Activated CD4-positive, alpha-beta T cell treated with anti-CD3 and anti-CD28 coated beads for 48 hours (primary cell): Measurements from ENCODE around the gene MRPL27.

ENCODE experiments used
- DNase-seq: peaks from one replicate; pipeline ENCODE4 v3.0.0-alpha.2; 2020

Gene MRPL27

DNA sequence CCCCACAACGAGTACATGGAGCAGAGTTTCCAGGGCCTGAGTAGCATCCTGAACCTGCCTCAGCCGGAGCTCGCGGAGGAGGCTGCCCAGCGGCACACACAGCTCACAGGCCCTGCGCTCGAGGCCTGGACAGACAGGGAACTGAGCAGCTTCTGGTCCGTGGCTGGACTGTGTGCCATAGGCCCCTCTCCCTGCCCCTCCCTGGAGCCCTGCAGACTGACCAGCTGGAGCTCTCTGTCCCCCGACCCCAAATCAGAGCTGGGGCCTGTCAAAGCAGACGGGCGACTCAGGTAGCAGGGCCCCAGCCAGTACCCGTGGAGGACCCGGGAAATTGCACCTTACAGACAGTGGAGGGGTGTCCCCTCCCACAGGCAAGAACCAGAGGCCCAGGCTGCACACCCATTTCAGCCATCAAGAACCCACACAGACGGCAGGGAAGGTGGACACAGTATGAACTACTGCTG is 13.0 kb downstream of the MRPL27 start:
- no peak for DNase-seq

DNA sequence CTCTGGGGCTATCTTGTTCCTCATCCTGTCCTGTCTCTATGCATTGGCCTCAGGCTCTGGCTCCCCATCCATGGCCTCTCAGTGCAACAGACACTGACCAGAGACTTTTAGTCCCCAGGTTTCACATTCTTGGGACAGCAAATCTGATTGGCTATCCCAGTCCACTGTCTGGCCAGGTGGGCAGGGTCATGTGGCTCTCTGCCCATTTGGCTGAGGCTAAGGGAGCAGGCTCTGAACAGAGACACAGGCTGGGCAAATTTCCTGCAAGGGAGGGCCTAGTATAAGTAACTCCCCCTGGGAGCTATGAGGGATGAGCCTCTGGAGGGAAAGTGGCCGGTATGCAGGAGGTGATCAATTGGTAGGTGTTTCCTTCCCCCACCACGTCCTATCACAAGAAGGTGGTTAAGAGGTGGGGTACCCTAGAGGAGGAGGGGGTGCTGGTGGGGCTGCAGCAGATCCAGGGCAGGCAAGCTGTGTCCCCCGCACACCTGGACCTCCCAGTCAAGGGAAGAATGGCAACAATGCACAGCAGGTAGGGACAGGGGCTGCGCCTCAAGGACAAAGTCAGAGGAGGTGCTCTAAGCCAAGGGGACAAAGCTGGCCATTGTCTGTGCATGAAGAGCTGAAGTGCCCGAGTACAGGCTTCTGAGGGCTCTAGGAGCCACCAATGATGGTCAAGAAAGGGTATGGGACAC is 13.8 kb downstream of the MRPL27 start:
- DNase-seq: no peak

- DNase-seq: no peak
These were observed 14.8 kb downstream of the MRPL27 start for GRCh38 chr17:50358177-50358576.

DNA sequence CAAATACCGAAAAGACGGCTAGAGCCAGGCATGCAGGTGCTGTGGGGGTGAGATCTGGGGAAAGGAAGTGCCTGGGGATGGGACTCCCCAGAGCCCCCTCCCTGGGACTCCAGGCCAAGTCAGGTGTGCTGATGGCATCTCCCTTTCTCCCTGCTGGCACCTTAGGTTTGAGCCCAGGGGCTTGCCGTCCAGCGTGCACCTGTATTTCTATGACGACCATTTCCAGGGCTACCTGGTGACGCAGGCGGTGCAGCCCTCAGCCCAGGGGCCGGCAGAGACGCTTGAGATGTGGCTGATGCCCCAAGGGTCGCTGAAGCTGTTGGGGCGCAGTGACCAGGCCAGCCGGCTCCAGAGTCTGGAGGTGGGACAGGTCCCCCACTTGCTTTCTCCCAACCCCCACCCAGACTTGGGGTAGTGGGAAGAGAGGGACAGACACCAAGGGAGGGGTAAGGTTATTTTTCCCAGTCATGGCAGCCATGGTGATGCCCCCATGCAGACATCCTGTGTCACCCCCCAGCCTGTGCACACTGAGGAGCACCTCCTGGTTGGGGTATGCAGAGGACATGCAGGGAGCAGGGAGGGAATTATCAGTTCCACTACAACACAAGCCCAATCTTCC is 16.0 kb downstream of the MRPL27 start:
- DNase-seq: no peak

- no peak for DNase-seq
These were observed 16.6 kb downstream of the MRPL27 start for GRCh38 chr17:50356418-50356817.

DNA sequence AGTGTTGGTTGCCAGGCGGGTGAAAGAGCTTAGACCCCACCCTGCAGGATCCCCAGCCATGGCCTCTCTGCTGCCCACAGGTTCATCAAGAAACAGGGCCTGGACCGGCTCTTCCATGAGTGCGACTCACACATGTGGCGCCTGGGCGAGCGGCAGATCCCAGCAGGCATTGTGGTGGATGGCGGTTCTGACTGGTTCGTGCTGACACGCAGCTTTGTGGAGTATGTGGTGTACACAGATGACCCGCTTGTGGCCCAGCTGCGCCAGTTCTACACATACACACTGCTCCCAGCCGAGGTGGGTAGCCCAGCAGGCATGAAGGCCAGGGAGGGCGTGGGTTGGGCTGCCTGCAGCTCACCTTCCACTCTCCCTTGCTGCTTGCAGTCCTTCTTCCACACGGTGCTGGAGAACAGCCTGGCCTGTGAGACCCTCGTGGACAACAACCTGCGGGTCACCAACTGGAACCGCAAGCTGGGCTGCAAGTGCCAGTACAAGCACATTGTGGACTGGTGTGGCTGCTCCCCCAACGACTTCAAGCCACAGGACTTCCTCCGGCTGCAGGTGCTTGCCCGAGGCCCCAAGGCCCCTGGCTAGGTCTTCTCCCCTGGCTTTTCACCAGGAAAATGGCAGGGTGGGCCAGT is 17.2 kb downstream of the MRPL27 start:
- no peak for DNase-seq

DNA sequence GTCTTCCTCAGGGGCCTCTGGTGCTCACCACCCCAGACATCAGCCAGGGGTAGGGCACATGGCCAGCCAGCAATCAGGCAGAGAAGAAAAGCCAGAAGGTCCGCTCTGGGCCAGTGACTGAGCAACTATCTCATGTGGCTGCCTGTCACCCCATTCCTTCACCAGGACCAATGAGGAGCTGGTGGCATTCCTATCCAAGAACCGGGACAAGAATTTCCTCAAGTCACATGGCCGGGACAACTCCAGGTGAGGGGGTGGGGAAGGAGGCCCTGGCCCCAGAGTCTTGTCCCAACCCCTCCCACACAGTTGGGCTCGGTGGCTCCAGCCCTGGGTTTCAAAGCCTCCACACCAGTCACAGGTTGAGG is 17.7 kb downstream of the MRPL27 start:
- DNase-seq: no peak

DNA sequence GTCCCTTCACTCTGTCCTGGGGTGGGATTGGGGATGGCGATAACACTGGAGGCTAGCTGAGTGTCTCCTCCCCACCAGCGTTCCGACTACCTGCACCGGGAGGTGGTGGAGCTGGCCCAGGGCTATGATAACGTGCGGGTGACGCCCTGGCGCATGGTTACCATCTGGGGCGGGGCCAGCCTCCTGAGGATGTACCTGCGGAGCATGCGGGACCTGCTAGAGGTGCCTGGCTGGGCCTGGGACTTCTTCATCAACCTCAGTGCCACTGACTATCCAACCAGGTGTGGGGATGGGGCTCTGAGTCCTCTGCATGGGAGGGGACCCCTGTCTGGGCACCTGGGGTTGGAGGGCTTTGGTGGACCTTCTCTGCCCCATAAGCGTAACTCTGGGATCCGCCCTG is 18.2 kb downstream of the MRPL27 start:
- peak; percentile 1 for DNase-seq

GRCh38 chr17:50354198-50354597 is 18.8 kb downstream of the MRPL27 start:
- no peak for DNase-seq

- DNase-seq: no peak
These were observed 19.3 kb downstream of the MRPL27 start for GRCh38 chr17:50353600-50354195.

- no peak for DNase-seq
These were observed 20.0 kb downstream of the MRPL27 start for GRCh38 chr17:50352693-50353599.

DNA sequence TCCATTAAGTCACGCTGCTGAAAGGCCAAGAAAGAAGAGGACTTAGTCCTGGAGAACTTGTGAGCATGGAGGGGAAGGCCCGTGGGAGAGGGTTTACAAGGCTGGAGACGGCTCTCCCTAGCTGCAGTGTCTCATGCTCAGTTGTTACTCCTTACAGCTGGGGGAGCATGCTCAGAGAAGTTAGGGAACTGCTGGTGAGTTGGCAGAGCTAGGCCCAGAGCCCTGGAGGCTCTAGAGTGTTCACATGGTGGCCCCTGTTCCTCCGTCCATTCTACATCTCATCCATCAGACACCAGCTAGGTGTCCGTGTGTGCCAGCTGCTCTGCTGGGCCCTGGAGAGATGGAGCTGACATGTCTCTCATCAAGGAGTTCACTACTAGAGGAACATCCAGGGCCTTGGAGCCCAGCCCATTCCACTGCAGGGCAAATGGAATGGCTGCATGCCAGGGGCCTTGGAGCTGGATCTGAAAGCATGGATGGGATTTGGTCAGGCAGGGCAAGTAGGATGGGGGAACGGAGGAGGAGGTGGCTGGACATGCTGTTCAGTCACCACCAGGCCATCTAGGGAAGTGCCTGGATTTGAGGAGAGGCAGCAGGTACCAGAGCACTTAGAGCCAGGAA is 20.8 kb downstream of the MRPL27 start:
- no peak for DNase-seq

GRCh38 chr17:50350733-50351132 is 22.3 kb downstream of the MRPL27 start:
- DNase-seq: no peak

DNA sequence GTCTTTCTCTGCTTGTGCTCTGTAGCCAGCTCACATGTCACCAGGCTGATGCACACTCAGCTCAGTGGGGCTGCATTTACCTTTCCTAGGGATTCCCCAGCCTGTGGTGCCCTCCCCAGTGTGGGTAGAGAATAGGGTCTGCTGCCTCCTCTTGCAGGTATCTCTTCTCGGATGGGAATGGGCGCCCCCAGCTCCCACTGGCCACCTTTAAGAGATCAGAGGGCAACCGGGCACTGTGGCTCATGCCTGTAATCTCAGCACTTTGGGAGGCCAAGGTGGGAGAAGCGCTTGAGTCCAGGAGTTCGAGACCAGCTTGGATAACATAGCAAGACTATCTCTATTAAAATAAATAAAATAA is 23.8 kb downstream of the MRPL27 start:
- no peak for DNase-seq

DNA sequence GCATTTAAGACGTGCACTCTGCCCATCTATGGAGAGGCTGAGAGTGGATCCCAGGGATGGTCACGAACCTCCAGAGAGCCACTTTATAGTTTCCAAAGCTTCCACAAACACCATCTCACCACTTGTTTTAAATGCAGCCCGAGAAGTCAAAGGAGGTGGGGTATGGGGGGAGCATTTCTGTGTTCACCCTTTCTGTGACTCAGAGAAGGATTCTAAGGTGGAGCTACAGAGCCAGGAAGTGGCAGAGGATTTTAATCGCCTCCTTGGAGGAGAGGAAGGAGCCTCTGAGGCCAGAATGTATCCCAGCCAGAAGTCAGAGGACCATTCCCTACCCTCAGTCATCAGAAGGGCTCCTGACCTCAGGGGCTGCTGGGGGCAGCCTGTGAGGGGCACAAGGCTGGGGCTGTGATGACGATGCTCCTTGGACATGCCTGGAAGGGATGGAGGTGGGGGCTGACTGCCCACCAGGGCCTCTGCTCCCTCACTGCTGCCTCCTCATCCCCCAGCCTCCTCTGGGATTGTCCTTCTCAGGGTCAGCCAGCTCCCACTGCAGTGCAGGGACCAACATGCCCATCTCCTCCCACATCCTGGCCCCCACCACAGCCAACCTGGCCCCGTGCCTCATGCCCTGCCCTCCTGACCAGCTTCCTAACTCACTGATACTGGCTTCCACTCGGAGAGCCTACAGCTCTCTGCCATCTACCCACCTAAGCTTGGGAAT is 24.3 kb downstream of the MRPL27 start:
- no peak for DNase-seq

GRCh38 chr17:50347894-50348291 is 25.1 kb downstream of the MRPL27 start:
- no peak for DNase-seq

DNA sequence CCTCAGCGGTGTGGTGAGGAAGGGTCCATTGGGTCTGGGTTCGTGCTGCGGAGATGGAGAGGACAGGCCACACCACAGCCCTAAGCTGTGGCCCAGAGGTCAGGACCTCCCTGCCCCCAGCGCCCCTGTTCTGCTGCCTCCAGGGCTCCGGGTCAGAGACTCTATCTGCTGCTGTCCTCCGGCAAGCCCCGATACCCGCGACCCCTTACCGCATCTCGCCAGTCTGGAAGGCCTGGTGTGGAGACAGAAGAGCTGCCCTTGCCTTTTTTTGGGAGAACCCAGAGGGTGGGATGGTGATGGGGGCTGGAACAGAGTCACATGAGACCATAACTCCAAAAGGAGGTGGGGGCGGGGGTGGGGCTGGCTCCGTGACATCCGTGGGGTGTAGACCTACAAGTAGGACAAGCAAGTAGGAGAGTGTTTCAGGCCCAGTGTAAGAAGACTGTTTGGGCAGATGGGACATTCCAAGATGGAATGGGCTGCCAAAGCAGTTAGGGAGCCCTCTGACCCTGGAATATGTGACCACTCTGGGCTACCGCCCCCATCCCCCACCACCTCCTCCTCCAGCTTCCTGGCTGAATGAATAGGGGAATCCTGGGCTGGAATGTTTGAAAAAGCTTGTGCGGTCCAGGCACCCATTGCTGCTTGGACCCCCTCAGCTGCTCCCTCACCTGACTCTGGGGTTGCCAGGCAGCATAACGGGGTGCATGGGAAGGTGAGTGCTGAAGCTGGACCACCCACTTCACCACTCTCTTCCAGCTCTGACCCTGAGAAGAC is 25.7 kb downstream of the MRPL27 start:
- no peak for DNase-seq

DNA sequence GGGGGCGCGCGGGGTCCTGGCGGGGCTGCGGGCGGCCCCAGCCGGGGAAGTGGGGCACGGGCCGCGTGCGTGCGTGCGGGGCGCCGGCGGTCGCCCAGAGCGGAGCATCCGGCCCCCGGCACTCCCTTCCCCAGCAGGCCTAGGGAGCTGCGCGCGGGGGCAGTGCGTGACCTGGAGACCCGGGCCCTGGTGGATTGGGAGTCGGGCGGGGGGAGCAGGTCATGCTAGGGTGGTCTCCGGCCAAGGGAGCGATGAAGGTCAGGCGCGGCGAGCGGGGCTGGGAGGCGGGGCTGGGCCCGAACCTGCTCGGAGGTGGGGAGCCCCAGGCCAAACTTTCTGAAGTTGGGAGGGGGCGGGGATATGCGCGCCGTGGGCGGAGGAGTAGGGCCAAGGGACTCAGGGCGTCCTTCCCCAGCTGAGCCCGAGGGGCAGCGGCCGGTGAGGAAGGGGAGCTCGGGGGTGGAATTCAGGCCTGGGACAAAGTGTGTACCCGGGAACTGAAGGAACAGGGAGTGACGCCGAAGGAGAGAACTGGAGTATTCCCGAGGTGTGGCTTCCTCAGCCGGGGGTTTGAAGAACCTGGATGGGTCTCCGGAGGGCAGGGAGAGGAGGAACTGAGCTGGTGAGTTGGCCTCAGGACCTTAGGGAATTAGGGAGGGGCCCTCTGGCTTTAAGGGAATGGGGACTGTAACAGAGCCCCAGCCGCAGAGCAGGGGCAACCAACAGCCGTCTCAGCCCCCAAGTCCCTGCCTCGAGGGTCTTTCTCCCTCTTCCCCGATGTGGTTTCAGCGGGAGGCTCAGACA is 26.5 kb downstream of the MRPL27 start:
- peak; percentile 66 for DNase-seq

DNA sequence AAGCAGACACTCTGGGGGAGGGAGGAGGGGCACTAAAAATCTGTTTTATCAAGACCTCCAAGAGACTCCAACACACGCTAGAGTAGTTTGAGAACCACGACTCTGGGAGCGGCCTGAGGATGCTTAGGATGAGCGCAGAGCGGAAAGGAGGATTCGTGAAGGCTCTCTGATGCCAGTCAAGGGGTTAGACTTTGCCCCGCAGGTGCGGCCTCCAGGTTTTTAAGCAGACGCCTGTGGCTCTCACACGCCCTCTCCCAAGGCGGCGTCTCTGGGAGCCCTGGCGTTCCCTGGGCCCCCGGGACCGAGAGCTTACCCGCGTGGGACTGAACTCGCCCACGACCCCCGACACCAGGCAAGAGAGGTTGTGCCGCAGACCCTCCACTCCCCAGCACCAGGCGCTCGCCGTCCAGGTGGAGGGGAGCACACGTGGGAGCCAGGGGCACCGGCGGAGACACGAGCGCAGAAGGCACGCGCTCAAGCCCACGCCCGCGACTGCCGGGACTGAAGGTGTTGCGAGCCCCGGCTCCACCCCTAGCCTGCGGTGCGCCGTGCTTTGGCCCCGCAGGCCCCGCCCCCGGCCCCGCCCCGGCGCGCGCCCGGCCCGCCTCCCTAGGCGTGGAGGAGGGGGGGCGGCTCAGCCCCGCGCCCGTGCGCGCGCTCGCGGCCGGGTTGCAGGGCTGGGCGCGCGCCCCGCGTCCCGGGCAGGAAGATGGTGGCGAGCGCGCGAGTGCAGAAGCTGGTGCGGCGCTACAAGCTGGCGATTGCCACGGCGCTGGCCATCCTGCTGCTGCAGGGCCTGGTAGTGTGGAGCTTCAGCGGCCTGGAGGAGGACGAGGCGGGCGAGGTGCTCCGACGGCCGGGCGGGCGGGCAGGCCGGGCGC is 27.3 kb downstream of the MRPL27 start, which contains the start of gene XYLT2:
Gene XYLT2 (plus strand): TSS at position 695 of the 881 bp plus-strand sequence. CDS start 15 bp downstream, at position 710.
- peak; percentile 93 for DNase-seq
